Activated naive CD8-positive, alpha-beta T cell treated with anti-CD3 and anti-CD28 coated beads for 36 hours (primary cell): Measurements from ENCODE around the gene UBXN6. TPM values are rescaled to one million over a fixed set of nuclear protein-coding genes. Genes with fewer than 3 reads are reported as not detected.

ENCODE experiments used
- DNase-seq: peaks from one replicate; pipeline ENCODE4 v3.0.0; 2021
- H3K27ac Mint-ChIP-seq: one replicate; pipeline ENCODE4 v1.8.0; 2022; ENCODE audit warnings: mild to moderate bottlenecking, moderate library complexity, mixed read lengths
- H3K27me3 Mint-ChIP-seq: one replicate; pipeline ENCODE4 v1.8.0; 2022; ENCODE audit warnings: mild to moderate bottlenecking, mixed read lengths
- H3K36me3 Mint-ChIP-seq: one replicate; pipeline ENCODE4 v1.8.0; 2021; ENCODE audit warnings: mild to moderate bottlenecking, mixed read lengths
- H3K4me1 Mint-ChIP-seq: one replicate; pipeline ENCODE4 v1.8.0; 2021; ENCODE audit warnings: mixed read lengths
- H3K4me3 Mint-ChIP-seq: one replicate; pipeline ENCODE4 v1.8.0; 2022; ENCODE audit warnings: mild to moderate bottlenecking, moderate library complexity, mixed read lengths
- H3K9me3 Mint-ChIP-seq: one replicate; pipeline ENCODE4 v1.8.0; 2022; ENCODE audit warnings: mixed read lengths
- total RNA-seq, 2 experiments: library from RNA; stranded (reverse); gene quantifications; one replicate each; pipeline ENCODE4 v1.2.3, GENCODE V29; 2021

Gene UBXN6
- total RNA-seq, 2 experiments from 2014 or later, result 37.0 to 37.8 TPM

DNA sequence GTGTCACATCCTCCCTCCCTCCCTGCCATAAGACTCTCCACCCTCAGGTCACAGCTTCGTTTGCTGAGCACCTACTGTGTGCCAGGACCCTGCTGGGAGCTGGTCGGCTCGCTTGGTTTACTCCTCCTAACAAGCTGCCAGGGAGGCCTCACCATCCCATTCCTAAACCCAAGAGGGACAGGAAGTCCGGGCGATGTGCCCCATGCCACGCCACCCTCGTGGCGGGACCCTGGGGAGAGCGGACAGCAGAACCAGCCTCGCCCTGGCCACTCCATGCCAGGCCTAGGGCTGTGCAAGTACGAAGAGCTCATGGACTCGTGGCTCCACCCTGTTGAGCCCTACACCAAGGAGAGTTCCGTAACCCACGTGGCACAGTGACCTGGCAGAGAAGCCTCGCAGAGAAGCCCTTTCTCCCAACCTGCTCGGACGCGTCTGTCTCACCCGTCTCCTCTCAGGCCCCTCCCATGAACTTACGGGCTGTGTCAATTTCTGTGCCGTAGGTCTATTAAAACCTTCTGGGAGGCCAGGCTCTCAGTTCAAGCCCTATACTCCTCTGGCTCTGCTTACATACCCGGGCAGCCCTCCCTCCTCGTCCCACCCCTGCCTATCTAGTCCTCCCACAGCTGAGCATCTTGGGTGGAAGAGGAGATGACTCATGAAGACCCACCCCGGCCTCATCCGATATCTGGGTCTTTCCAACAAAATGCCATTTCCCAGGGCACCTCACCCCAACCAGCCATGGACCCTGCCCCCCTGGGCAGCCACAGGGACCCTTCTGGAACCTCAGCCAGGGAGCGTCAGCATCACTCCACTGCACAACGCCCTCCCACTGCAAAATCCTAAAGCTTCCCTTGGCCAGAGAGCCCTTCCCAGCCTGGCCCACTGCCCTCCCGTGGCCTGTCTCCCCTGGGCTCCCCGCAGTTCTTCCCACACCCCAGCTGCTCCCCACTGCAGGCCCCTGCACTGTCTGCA lies 2.6 kb downstream of the UBXN6 start:
- no peaks in the 10 kb centered on the region for H3K27me3 Mint-ChIP-seq
- H3K4me3 Mint-ChIP-seq, result no peak overlapping the region
- H3K36me3 Mint-ChIP-seq, result no peaks in the 10 kb centered on the region
- peaks cover 13% of the 10 kb centered on the region for H3K4me1 Mint-ChIP-seq
- no peaks in the 10 kb centered on the region for H3K9me3 Mint-ChIP-seq
- no peak for DNase-seq
- H3K27ac Mint-ChIP-seq, result no peak overlapping the region

DNA sequence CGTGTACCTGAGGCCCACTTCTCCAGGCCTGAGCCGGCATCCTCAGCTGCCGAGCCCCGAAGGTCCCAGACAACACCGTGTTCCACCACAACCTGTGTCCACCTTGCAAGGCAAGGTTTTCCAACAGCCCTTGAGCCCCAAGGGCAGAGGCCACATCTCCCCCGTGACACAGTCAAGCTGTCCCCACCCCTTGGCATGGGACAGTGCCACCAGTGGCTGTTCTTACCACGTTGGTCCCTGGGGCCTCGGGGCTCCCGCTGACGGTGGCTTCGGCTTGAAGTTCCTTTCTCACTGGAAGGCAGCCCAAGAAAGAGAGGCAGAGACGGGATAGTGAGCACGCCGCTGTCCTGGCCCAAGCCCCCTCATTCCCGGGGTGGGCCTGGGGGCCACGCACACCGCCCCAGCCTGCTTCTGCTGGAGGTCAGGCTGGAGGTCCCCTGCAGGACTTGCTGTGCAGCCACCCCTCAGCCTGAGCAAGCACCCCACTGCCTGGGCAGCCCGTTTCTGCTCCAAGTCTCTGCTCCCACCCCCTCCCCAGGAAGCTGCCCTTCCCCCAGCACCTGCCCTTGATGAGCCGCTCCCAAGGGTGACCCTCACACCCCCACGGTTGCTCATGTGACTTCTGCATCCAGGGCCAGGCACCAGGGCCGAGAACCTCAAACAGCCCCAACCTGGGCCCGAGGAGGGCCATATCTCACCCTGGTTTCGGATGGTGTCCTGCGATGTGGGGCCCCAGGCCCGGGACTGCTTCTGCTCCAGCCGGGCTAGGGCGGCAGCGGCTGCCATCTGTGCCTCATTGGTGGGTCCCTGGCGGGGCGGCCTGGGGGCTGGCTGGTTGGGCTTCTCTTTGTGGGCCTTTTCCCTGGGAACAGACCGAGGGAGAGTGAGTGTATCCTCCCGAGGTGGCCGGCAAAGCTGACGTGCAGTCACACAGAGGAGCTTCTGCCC lies 4.1 kb downstream of the UBXN6 start:
- Mint-ChIP-seq H3K4me1 (peaks cover 15% of the 10 kb centered on the region), H3K27ac (no peak overlapping the region), H3K36me3 (peaks cover 5% of the 10 kb centered on the region), H3K9me3 (no peaks in the 10 kb centered on the region), H3K4me3 (no peak overlapping the region), H3K27me3 (no peaks in the 10 kb centered on the region)
- no peak for DNase-seq

DNA sequence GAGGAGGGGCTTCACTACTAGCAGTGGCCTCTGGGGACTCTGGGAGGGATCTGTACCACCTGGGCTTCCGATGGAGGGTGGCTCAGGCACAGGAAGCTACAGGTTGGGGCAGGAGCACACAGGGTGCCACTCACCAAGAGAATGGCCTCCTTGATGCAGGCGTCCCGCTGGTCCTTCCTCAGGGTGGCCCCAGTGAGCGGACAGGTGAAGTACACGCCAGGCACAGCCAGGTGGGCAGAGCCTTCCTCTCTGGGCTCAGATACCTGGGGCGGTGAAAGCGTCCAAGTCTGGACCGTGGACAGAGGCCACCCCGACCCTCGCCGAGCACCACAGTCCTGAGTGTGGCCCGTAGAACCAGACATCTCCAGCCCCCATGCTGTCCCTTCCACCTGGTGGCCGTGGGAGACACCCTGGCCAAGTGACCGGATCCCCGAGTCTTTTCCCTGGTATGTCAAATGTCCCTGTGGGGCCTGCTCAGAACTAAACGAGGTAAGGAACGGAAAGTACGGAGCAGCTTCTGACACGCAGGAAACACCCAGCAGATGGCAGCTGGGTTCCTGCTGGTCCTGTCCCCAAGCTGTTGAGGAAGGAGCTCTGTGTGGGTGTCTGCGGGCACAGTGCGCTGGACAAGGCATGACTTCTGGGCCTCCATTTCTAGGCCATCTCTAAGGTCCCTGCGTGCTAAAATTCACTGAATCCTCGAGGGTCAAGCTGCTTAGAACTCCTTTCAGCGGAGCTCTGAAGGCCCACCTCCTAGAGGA lies 5.2 kb downstream of the UBXN6 start:
- no peaks in the 10 kb centered on the region for H3K9me3 Mint-ChIP-seq
- H3K36me3 Mint-ChIP-seq, result peaks cover 5% of the 10 kb centered on the region
- H3K27me3 Mint-ChIP-seq, result no peaks in the 10 kb centered on the region
- H3K4me1 Mint-ChIP-seq, result peaks cover 15% of the 10 kb centered on the region
- no peak overlapping the region for H3K27ac Mint-ChIP-seq
- H3K4me3 Mint-ChIP-seq, result no peak overlapping the region
- no peak for DNase-seq

DNA sequence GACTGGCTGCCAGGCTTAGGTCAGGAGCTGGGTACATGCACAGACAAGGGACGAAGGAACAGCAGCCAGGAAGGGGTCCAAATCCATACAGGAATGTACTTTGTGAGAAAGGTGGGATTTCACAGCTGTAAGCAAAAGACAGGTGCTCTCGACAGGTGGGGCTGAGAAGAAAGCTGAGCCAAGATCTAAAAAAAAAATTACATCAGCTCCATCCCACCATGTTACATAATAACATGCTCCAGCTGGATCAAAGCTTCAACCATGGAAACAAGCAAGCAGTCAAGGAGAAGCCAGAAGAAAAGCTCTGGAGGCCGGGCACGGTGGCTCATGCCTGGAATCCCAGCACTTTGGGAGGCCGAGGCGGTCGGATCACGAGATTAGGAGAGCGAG lies 8.0 kb downstream of the UBXN6 start:
- Mint-ChIP-seq H3K4me3 (no peak overlapping the region), H3K36me3 (peaks cover 5% of the 10 kb centered on the region), H3K4me1 (peaks cover 1% of the 10 kb centered on the region), H3K27me3 (no peaks in the 10 kb centered on the region), H3K27ac (no peak overlapping the region), H3K9me3 (no peaks in the 10 kb centered on the region)
- no peak for DNase-seq

DNA sequence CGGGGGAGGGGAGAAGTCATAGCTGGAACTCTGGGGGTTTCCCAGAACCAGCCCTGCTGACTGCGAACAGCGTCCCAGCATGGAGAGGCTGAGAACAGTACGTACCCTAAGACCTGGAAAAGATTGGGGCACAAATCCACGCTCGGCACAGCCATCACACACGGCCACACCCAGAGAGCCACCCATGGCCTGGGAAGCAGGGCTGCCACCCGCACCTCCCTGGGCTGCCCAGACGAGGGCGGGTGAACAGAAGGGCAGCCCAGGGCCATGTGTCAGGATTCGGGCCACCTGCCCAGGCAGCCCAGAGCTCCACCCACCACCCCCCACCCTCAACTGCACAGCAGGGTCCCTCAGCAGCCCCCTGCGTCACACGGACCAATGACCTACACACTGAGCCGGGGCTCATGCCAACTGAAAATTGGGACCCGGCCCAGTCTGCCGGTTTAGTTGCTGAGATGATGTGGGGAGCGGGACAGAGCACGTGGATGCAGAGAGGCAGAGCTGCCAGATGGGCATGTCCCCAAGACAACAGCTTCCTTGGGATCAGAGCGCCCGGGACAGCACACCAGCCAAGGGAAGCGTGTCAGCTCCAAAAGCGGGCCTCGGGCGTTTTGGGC lies 8.5 kb downstream of the UBXN6 start:
- H3K4me3 Mint-ChIP-seq, result no peak overlapping the region
- H3K9me3 Mint-ChIP-seq, result no peaks in the 10 kb centered on the region
- no peaks in the 10 kb centered on the region for H3K27me3 Mint-ChIP-seq
- no peak for DNase-seq
- H3K27ac Mint-ChIP-seq, result no peak overlapping the region
- H3K4me1 Mint-ChIP-seq, result peaks cover 1% of the 10 kb centered on the region
- H3K36me3 Mint-ChIP-seq, result peaks cover 5% of the 10 kb centered on the region

DNA sequence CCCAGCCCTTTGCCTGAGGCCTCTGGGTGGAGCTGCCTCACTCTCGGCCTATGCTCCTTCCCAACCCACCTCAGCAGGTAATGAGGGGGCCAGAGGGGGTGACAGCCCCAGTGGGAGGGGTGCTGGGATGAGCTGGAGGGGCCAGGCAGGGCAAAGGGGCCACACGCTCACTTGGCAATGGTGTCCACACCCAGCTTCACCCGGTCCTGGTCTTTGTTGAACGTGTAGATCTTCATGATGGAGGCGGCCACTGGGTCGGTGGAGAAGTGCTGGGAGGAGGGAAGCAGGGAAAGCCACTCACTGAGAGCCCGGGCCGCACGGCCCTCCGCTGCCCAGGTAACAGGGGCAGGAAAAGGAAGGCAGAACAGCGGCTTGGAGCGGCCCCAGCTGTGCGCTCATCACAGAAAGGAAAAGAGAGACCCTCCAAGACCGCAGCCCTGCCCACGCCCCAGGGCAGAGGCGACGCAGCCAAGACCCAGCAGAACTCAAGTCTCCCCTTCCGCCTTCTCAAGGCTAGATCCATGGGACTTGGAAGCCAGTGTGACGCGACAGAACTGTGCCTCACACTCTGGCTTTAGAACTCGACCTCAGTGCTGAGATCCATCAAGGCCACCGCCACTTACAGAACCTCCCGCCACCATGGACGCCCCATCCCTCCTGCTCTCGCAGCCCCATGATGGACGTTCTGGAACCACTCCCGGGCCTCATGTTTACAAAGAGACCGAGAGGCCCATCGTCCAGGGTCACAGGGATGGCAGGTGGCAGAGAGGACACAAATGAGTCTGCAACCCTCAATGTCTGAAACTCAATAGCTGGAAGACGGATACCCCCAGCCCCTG lies 9.2 kb downstream of the UBXN6 start:
- Mint-ChIP-seq H3K27me3 (no peaks in the 10 kb centered on the region), H3K36me3 (peaks cover 5% of the 10 kb centered on the region), H3K27ac (peak overlapping the region; percentile 29)

DNA sequence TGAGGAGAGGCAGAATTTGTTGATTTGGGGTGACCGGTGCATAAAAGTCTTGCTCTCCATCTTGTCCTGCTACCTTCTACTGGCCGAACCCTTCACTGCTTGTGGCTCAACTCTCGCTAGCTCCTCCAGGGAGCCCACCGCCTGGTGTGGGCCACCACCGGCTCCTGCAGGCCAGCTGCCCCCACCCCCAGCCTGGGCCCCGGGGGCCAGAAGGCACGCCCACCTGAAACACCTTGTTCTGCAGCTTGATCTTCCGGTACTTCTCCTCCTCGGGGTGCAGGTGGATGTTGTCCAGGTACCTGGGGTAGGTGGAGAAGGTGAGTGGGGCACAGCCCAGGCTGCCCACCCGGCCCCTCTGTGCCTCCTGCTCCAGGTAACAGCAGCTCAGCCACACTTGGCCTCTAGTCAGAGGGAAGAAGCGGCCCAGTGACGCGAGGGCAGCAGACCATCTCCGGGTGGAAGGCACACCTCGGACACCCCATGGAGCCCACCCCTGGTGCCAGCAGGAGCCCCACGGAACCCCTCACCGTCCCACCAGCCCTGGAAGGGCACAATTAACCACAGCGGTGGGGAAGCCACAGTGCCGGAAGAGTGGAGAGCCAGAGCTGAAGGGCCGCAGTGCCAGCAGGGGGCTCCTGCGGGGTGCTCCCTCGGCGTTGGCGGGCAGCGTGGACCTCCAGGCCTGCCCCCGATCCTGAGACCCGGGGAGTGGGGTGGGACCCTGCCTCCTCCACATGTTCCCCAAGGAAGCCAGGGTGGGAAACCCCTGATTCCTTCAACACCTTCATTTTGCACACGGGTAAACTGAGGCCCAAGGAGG lies 10.1 kb downstream of the UBXN6 start:
- no peak overlapping the region for H3K27ac Mint-ChIP-seq
- no peak for DNase-seq
- H3K27me3 Mint-ChIP-seq, result no peaks in the 10 kb centered on the region
- no peak overlapping the region for H3K4me3 Mint-ChIP-seq
- no peaks in the 10 kb centered on the region for H3K9me3 Mint-ChIP-seq
- peaks cover 1% of the 10 kb centered on the region for H3K4me1 Mint-ChIP-seq
- H3K36me3 Mint-ChIP-seq, result peaks cover 5% of the 10 kb centered on the region

More for the DNA sequence above, 9.2 kb downstream of the UBXN6 start:
- Mint-ChIP-seq H3K4me1 (peaks cover 1% of the 10 kb centered on the region), H3K9me3 (no peaks in the 10 kb centered on the region), H3K4me3 (no peak overlapping the region)
- DNase-seq, result no peak

DNA sequence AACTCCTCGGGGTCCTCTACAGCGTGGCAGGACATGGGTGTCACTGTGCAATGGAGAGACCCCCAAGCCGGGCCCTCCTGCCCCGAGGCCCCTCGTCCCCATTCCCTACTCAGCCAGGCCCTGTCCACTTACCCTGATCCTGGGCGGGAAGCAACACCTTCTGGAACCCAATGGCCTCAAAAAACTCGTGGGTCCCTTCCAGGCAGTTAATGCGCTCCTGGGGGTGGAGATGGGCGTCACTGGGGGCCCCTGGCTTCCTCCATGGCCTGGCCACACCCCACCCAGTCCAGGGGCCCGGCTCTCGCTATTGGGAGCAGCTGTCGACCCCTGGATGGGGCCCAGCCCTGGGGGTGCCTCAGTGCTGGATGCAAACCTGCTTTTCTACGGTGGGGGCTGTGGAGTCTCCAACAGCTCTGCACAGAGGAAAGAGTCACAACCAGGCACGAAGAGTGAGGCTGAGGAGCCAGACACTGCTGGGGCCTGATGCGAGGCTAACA lies 10.8 kb downstream of the UBXN6 start:
- H3K4me3 Mint-ChIP-seq, result no peak overlapping the region
- H3K27ac Mint-ChIP-seq, result no peak overlapping the region
- H3K36me3 Mint-ChIP-seq, result peaks cover 9% of the 10 kb centered on the region
- no peak for DNase-seq
- peaks cover 1% of the 10 kb centered on the region for H3K4me1 Mint-ChIP-seq
- no peaks in the 10 kb centered on the region for H3K9me3 Mint-ChIP-seq
- H3K27me3 Mint-ChIP-seq, result no peaks in the 10 kb centered on the region

DNA sequence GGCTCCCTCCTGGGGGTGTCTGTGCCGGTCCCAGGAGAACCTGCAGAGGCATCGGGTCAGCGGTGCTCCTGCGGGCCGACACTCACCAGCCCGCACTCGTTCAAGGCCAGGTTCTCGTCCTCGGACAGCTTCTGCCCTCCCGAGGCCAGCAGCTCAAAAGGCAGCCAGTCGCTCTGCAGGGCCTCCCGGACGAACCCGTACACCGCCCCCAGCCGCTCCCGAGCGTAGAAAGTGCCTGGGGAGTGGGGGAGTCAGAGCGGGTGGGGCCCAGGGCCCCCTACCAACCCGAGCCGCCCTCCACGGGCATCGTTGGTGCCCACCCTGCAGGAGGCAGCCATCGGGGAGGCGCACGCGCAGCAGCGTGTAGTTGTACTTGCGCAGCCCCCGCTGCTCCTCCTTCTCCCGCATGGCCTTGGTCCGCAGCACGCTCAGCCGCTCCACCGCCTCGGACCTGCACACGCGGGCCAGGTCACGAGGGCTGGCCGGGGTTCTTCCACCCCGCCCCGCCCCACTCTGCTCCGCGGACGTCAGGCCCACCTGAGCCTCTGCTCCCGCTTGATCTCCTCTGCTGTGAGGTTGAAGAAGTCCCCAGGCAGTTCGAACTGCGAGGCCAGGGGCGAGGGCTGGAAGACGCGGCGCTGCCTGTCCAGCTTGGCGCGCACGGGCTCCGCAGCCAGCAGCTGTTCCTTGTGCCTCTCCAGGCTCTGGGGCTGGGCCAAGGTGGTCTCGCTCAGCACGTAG lies 11.5 kb downstream of the UBXN6 start:
- Mint-ChIP-seq H3K27me3 (no peaks in the 10 kb centered on the region), H3K4me1 (peaks cover 1% of the 10 kb centered on the region), H3K9me3 (no peaks in the 10 kb centered on the region), H3K4me3 (no peak overlapping the region), H3K36me3 (peaks cover 9% of the 10 kb centered on the region), H3K27ac (no peak overlapping the region)
- DNase-seq, result no peak

DNA sequence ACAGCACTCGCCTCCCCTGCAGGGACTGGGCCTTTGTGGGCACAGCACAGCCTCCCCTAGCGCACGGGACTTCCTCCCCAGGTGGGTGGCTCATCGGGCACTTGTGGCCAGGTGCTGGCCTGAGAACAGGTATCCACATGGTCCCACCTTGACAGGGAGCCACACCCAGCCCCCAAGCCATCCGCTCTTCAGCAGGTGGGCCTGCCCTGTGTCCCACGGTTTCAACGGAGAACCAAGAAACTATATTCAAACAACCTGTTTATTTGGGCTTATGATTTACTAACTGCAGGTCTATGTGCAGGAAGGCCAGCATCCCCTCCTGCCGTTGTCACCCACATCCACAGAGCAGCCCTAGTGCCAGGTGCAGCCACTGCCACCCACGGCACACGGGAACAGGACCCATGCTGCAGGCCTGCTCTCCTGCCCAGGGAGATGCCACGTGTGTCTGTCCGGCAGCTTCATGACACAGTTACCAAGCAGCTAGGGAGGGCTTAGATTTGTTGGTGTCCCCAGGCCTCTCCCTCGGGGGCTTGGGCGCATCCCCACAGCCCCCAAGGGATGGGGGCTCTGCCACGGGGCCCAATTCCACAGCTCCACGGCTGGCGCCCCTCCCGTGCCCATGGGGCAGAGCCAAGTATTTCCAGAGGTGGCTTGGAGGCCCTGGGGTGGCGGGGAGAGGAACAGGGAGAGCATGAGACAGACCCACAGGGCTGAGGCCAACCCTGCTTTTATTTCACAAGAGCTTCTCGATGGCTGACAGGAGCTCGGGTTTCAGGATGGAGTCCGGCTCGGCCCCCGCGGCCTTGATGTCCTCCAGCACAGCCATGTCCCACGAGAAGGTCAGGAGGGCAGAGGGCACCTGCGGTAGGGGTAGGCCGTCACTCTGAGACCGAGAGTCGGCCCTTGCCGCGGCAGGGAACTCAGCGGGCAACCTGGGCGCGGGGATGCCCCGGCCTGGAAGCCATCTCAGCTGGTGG lies 12.5 kb downstream of the UBXN6 start:
- Mint-ChIP-seq H3K4me3 (no peak overlapping the region), H3K27ac (no peak overlapping the region), H3K27me3 (no peaks in the 10 kb centered on the region), H3K36me3 (peaks cover 12% of the 10 kb centered on the region), H3K9me3 (no peaks in the 10 kb centered on the region), H3K4me1 (peaks cover 1% of the 10 kb centered on the region)
- DNase-seq, result no peak

DNA sequence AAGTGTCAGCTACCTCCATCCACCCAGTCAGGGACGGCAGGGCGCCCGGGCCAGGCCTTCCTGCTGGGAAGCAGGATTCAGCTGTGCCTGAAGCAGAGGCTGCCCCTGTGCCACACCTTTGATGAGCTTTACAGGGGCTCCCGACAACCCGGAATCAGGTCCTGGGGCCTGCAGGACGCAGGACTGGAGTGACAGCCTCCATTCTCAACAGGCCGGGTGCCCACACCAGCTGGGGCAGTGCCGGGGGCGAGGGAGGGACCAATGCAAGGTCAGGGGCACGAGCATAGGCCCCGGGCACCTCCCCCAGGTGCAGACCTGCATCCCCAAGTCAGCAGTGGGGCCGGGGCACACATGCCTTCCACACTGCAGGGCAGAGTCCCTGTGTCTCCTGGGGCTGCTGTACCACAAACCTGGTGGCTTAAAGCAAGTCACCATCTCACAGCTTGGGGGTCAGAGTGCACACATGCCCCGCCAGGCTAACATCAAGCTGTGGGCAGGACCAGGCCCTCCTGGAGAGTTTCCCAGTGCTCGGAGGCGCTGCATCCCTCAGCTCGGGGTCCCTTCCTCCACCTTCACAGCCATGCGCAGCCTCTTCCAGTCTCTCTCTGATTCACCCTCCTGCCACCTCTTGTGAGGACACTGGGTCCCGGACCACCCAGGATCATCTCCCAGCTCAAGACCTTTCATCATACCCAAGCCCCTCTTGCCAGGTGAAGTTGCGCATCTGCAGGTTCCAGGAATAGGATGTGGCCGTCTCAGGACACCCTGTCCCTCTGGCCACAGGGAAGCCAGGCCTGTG lies 13.4 kb downstream of the UBXN6 start:
- H3K27me3 Mint-ChIP-seq, result no peaks in the 10 kb centered on the region
- no peak overlapping the region for H3K27ac Mint-ChIP-seq
- H3K9me3 Mint-ChIP-seq, result no peaks in the 10 kb centered on the region
- DNase-seq, result no peak
- peaks cover 16% of the 10 kb centered on the region for H3K36me3 Mint-ChIP-seq
- H3K4me1 Mint-ChIP-seq, result peaks cover 1% of the 10 kb centered on the region
- H3K4me3 Mint-ChIP-seq, result no peak overlapping the region
